Fibroblast of pulmonary artery (primary cell): ENCODE results near the gene OPHN1.
"Not testable (repeated sequence)": the region's sequence is repeated elsewhere in the genome, so short reads cannot be mapped to it uniquely, and the experiment has no call there.

Source experiments
- DNase-seq: peaks from one replicate; pipeline ENCODE4 v3.0.0-alpha.2; 2010; ENCODE audit warnings: low read depth
- H3K4me3 ChIP-seq: replicated peaks from 2 replicates; pipeline ENCODE4 v1.5.1; 2011; ENCODE audit warnings: low read depth, mild to moderate bottlenecking, control low read depth, low read length, moderate library complexity
- TF ChIP-seq, protein P1 (sequence below): IDR thresholded peaks from 2 replicates; pipeline ENCODE4 v1.5.1; 2011; ENCODE audit warnings: mild to moderate bottlenecking, control low read depth, low read length, inconsistent platforms; ENCODE audit errors: missing control alignments

Gene OPHN1

DNA sequence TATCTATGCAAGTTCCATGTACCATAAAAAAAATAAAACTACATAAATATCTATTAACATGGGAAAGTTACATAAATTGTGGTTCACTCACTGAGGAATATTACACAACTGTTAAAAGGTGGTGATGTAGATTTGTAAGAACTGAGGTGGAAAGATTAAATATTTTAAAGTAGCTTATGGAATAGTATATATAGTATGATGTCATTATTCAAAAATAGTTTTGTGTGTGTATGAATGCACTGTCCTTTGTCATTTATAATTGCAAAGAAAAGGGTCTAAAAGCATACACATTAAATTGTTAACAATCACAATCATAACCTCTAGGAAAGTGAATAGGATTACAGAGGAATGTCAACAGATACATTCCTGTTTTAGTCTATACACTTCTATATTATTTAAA is 355.9 kb downstream of the OPHN1 start:
- TF ChIP-seq, protein P1, sequence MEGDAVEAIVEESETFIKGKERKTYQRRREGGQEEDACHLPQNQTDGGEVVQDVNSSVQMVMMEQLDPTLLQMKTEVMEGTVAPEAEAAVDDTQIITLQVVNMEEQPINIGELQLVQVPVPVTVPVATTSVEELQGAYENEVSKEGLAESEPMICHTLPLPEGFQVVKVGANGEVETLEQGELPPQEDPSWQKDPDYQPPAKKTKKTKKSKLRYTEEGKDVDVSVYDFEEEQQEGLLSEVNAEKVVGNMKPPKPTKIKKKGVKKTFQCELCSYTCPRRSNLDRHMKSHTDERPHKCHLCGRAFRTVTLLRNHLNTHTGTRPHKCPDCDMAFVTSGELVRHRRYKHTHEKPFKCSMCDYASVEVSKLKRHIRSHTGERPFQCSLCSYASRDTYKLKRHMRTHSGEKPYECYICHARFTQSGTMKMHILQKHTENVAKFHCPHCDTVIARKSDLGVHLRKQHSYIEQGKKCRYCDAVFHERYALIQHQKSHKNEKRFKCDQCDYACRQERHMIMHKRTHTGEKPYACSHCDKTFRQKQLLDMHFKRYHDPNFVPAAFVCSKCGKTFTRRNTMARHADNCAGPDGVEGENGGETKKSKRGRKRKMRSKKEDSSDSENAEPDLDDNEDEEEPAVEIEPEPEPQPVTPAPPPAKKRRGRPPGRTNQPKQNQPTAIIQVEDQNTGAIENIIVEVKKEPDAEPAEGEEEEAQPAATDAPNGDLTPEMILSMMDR = no peak
- no peak for DNase-seq
- no peak overlapping the region for H3K4me3 ChIP-seq

DNA sequence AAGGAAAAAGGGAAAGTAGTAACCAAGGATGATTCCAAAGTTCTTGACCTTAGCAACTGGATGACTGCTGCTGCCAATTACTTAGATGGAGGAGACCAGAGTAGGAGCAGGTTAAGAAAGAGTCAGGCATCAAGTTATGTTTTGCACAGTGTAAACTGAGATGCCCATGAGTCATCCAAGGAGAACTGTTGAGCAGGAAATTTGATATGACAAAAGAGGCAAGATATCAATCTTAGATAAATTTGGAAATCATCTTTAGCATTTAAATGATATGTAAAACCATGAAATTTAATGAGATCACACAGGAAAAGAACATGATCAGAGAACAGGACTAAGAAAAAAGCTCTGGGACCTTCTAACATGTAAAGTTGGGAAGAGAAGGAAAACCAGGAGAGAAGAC is 361.3 kb downstream of the OPHN1 start:
- no peak for DNase-seq
- TF ChIP-seq, protein P1 = no peak
- H3K4me3 ChIP-seq = no peak overlapping the region

DNA sequence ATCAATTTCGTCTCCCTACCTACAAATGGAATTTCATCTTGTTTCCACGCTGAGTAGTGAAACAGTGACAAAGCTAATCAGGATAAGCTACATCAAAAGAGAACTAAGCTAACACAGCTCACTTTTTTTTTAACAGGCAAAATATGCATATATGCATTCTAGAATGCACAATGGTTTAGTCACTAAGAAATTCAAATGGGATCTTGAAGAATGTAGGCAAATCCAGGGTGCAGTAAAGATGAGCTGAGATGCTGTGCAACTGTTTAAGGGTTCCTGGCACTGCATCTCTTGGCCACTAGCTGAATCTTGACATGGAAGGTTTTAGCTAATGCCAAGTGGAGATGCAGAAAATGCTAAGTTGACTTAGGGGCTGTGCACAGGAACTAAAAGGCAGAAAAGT is 363.2 kb downstream of the OPHN1 start:
- H3K4me3 ChIP-seq, DNase-seq: not testable (repeated sequence)

DNA sequence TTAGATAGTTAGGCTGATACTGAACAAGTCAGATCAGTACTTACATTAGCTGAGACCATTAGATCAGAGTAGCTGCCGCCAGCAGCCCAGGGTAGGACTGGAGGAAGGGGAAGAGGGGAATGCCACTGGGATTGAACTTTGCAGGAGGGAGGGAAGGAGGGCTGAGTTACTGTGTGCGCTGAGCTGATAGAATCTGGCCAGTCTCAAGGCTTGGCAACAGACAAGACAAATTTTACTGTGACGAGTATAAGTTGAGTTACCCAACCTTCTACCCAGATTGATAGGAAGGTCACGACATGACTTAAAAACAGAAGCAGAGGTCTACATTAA is 372.1 kb downstream of the OPHN1 start:
- no peak overlapping the region for H3K4me3 ChIP-seq
- TF ChIP-seq, protein P1 = no peak
- no peak for DNase-seq

DNA sequence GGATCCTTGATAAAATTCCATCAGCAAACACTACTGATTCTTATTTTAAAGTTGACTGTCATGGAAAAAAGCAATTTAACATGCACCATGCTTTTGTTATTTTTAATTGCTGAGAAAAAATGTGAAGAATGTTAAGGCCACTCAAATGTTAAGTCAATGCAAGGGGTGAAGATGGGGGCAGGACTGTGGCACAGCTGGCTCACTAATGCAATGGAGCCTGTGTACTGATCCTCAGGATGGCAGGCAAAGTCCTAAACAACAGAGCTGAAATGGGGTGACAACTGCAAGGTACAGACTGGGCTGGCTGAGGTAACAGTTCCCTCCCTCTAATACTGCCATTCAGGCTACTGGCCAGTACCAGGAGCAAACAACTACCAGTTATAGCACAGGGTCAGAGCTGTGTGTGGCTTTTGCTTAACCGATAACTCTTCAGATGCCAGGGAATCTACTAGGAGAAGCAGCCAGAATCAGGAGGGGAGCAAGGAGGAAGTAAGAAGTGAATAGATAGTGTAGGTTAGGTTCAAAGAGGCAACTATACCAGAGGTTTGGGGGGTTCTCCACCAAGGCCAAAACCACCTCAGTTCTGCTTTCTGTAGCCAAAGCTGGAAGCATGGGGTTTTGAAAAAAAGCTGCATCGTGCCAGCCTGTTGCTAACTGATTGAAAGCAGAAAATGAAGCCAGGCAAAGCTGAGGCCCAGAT is 372.6 kb downstream of the OPHN1 start:
- DNase-seq = no peak
- H3K4me3 ChIP-seq = no peak overlapping the region
- TF ChIP-seq, protein P1 = no peak

DNA sequence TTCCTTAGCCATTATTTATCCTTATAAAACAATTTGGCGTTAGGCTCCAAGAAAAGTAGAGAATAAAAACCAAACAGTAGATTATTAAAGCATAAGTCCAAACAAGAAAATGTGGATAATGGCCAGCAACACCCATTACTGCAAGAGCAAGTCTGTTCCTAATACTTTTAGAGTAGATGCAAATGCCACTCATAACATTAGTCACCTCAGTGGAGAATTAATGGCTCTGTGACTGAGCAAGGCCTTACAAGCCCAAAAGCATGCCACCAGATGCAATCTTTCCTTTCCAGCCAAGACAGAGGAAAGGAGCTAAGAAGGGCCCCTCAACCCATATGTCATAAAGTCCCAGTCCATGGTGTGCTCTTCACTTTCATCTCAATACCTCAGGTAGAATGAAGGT is 373.8 kb downstream of the OPHN1 start:
- TF ChIP-seq, protein P1 = no peak
- DNase-seq = no peak
- H3K4me3 ChIP-seq = no peak overlapping the region

DNA sequence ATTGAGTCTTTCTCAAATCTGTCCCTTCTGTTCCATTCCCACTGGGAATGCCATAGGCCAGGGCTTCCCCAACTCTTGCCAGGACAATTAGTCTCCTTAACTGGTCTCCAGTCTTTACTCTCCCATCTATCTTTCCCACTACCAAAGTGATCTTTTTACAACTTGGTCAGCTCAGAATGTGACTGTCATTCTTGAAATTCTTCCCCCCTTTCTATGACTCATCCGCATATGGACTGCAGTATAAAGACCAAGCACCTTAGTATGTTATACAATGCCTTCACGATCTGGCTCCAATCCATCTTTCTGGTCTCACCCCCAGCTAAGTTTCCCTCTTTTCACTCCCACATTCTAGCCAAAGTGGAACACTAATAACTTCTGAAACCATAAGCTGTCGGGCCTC is 383.8 kb downstream of the OPHN1 start:
- no peak for DNase-seq
- TF ChIP-seq, protein P1 = no peak
- no peak overlapping the region for H3K4me3 ChIP-seq
